ENCODE results near the gene ATP6V0C. TPM values are rescaled to one million over a fixed set of nuclear protein-coding genes. Genes with fewer than 3 reads are reported as not detected.

ATP6V0C gene
- total RNA-seq, 1 donor from 2014 or later = 91.4 TPM

DNA sequence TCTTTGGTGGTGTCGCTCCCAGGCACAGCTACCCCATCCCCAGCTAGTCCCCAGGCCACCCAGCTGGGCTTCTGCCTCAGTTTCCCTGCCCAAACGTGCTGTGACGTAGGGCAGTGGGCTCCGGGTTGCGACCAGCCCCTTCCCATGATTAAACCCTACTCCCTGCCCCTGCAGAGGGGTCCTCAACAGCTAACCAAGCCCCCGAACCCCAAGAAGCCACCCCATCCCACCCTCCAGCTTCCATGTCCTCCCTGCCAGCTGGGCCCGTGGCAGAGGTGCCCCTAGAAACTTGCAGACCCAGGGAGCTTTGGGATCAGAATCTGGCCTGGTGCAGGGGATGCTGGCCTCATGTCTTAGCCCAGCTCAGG, 43.5 kb upstream of the ATP6V0C start:
- POLR2A ChIA-PET = interaction anchor here (0.5 to 1.7 kb wide), 3 partner anchors 18 to 315 kb away, joined by 3 to 5 read pairs (median 5); partner anchors contain the start of gene TRAF7
- Mint-ChIP-seq H3K27me3 (peaks cover 20% of the 10 kb centered on the region), H3K4me1 (peaks cover 45% of the 10 kb centered on the region), H3K27ac (no peak overlapping the region), H3K9me3 (no peaks in the 10 kb centered on the region), H3K36me3 (ENCODE audit: low read depth) (no peaks in the 10 kb centered on the region), H3K4me3 (no peak overlapping the region)
- intact Hi-C loops (cut with micrococcal nuclease) = no loop called here
- ATAC-seq (ENCODE audit: low read depth) (no peak), DNase-seq (no peak)
- TF ChIP-seq, protein P1, sequence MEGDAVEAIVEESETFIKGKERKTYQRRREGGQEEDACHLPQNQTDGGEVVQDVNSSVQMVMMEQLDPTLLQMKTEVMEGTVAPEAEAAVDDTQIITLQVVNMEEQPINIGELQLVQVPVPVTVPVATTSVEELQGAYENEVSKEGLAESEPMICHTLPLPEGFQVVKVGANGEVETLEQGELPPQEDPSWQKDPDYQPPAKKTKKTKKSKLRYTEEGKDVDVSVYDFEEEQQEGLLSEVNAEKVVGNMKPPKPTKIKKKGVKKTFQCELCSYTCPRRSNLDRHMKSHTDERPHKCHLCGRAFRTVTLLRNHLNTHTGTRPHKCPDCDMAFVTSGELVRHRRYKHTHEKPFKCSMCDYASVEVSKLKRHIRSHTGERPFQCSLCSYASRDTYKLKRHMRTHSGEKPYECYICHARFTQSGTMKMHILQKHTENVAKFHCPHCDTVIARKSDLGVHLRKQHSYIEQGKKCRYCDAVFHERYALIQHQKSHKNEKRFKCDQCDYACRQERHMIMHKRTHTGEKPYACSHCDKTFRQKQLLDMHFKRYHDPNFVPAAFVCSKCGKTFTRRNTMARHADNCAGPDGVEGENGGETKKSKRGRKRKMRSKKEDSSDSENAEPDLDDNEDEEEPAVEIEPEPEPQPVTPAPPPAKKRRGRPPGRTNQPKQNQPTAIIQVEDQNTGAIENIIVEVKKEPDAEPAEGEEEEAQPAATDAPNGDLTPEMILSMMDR (IDR thresholded peaks at IDR 0.05) = no peak
- CTCF ChIA-PET = interaction anchor here (1.1 kb wide), 1 partner anchor 130 kb away, joined by 3 read pairs; the partner anchor contains the start of gene ABCA3

GRCh38 chr16:2470603-2471015, 43.1 kb upstream of the ATP6V0C start:
- H3K4me1 Mint-ChIP-seq = peaks cover 45% of the 10 kb centered on the region
- no peak overlapping the region for H3K27ac Mint-ChIP-seq
- no peaks in the 10 kb centered on the region for H3K9me3 Mint-ChIP-seq
- intact Hi-C loops (cut with micrococcal nuclease) = no loop called here
- ChIA-PET CTCF (interaction anchor here (1.1 kb wide), 1 partner anchor 130 kb away, joined by 3 read pairs; the partner anchor contains the start of gene ABCA3), POLR2A (interaction anchor here (0.5 to 1.4 kb wide), 2 partner anchors 17 to 39 kb away, joined by 3 to 5 read pairs; no protein-coding TSS in a partner anchor)
- H3K27me3 Mint-ChIP-seq = peaks cover 20% of the 10 kb centered on the region
- H3K36me3 Mint-ChIP-seq (ENCODE audit: low read depth) = no peaks in the 10 kb centered on the region
- TF ChIP-seq, protein P1 (IDR thresholded peaks at IDR 0.05) = no peak
- no peak for ATAC-seq (ENCODE audit: low read depth)
- DNase-seq = no peak
- no peak overlapping the region for H3K4me3 Mint-ChIP-seq

DNA sequence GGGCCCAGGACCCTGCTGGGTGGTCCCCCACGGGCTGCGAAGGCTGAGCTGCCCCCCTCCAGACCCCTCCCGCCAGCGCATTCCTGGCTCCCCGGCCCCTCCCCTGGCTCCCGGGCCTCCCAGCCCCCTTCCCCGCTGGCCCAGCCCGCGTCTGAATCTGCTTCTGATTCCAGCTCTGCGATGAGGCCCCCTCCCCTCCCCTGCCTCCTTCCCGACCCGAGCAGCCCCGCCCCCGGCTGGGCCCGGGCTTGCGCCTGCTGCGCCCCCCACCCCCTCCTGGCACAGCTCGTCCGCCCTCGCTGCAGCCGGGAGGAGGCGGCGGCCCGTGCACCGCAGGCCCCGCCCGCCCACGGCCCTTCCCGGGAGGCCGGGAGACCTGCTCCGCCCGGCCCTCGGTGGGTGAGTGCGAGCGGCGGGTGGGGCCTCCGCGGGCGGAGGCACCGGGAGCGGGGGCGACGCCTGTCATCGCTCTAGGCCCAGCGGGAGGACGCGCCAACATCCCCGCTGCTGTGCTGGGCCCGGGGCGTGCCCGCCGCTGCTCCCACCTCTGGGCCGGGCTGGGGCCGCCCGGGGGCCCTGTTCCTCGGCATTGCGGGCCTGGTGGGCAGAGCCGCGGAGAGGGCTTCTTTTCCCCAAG, 42.6 kb upstream of the ATP6V0C start, which contains the start of gene NTN3:
Gene NTN3, plus strand, starts transcription at position 282 of the 637 bp plus-strand sequence. CDS start 405 bp downstream, outside the sequence.
- no peak for ATAC-seq (ENCODE audit: low read depth)
- Mint-ChIP-seq H3K27me3 (peaks cover 20% of the 10 kb centered on the region), H3K4me3 (peak within 1 kb of the TSS; percentile 24), H3K9me3 (no peaks in the 10 kb centered on the region), H3K4me1 (peaks cover 49% of the 10 kb centered on the region), H3K27ac (no peak within 1 kb of the TSS), H3K36me3 (ENCODE audit: low read depth) (no peaks in the 10 kb centered on the region)
- POLR2A ChIA-PET = interaction anchor here (0.6 to 1.4 kb wide), 4 partner anchors 12 to 589 kb away, joined by 3 to 6 read pairs (median 4); partner anchors contain the start of gene TEDC2
- CTCF ChIA-PET = no interaction called here
- TF ChIP-seq, protein P1 (IDR thresholded peaks at IDR 0.05) = no peak
- intact Hi-C loops (cut with micrococcal nuclease) = no loop called here
- no peak for DNase-seq

GRCh38 chr16:2471653-2472487, 41.9 kb upstream of the ATP6V0C start:
- DNase-seq = no peak

More at GRCh38 chr16:2471653-2472487, 41.9 kb upstream of the ATP6V0C start:
- intact Hi-C loops (cut with micrococcal nuclease) = no loop called here
- Mint-ChIP-seq H3K36me3 (ENCODE audit: low read depth) (no peaks in the 10 kb centered on the region), H3K27me3 (peaks cover 20% of the 10 kb centered on the region), H3K4me3 (peak overlapping the region; percentile 24), H3K27ac (no peak overlapping the region), H3K4me1 (peaks cover 47% of the 10 kb centered on the region), H3K9me3 (no peaks in the 10 kb centered on the region)
- ChIA-PET CTCF (no interaction called here), POLR2A (interaction anchor here (0.6 to 1.4 kb wide), 4 partner anchors 11 to 590 kb away, joined by 3 to 6 read pairs (median 4); partner anchors contain the start of gene TEDC2)
- ATAC-seq (ENCODE audit: low read depth) = no peak
- TF ChIP-seq, protein P1 (IDR thresholded peaks at IDR 0.05) = no peak

All from activated B cell treated with CpG ODN at 0.5 μM for 24 hours (primary cell).